Pancreas (tissue), 10 donors: Measurements from ENCODE around the gene WWOX. TPM values are rescaled to one million over a fixed set of nuclear protein-coding genes. Genes with fewer than 3 reads are reported as not detected.

Experiments used
- ATAC-seq, 4 donors: fragments of 200-7000 bp; cut with Tn5 transposase; one replicate each; pipeline versions ENCODE4 v1.8.0 to v1.9.1; 2020; ENCODE audit warnings: mild to moderate bottlenecking in 4 of 4, moderate library complexity in 4 of 4
- DNase-seq, 6 donors: peaks; one replicate each; pipeline ENCODE4 v3.0.0-alpha.2; 2020
- FAIRE-seq: peaks from 2 replicates; lab custom pipeline; 2012; peaks lifted over from hg19 to GRCh38; lab: Jason Lieb, UNC
- H3K27ac ChIP-seq, 4 donors: fragments of 200-600 bp; sonication (generic); 1 replicate in 3 of 4; 2 replicates in 1 of 4; pipeline versions ENCODE4 v1.5.0 to v1.8.0; 2020
- H3K27me3 ChIP-seq, 4 donors: fragments of 200-600 bp; one replicate each; pipeline ENCODE4 v1.8.0; 2021
- H3K36me3 ChIP-seq, 3 donors: fragments of 200-600 bp; sonication (generic) in 1 of 3; one replicate each; pipeline versions ENCODE4 v1.5.0 to v1.8.0; 2020 to 2021
- H3K4me1 ChIP-seq, 3 donors: fragments of 200-600 bp; one replicate each; pipeline ENCODE4 v1.8.0; 2021
- H3K4me3 ChIP-seq, 4 donors: fragments of 200-600 bp; sonication (generic) in 2 of 4; one replicate each; pipeline versions ENCODE4 v1.5.0 to v1.8.0; 2020 to 2021
- H3K9me3 ChIP-seq, 4 donors: fragments of 200-600 bp; one replicate each; pipeline ENCODE4 v1.8.0; 2021
- WGBS, 2 donors: extraction: QIAGEN DNeasy Blood & Tissue Kit; methylation state at CpG; one replicate each; pipeline ENCODE4 v1.1.7; 2013; 5-methylcytosine and 5-hydroxymethylcytosine counted together
- intact Hi-C, 3 donors: fragments of 100-400 bp; cut with DNase I; formaldehyde crosslinking; loops; one replicate each; pipeline versions ENCODE4 v1.11.1 to v1.14.2; 2022
- polyA plus RNA-seq, 2 donors: library from polyadenylated mRNA; stranded (reverse); fragments of 200-250 nt; gene quantifications; one replicate each; pipeline ENCODE4 v1.2.3, GENCODE V29; 2013
- total RNA-seq, 6 donors: library from RNA; stranded (reverse); fragmentation: NEBNext Ultra II Directional in 4 of 6; extraction: Animal tissue kit (Norgen Biotek cat#: 25700) in 4 of 6; gene quantifications; one replicate each; pipeline versions ENCODE4 v1.2.1 to v1.2.4, GENCODE V29; 2021 to 2023
- TF ChIP-seq, protein P1 (sequence below), 4 donors: fragments of 200-600 bp; sonication (generic) in 3 of 4; IDR thresholded peaks; one replicate each; pipeline versions ENCODE4 v1.5.0 to v1.8.0; 2021; ENCODE audit warnings: antibody characterized with exemption in 4 of 4
- donor health status: healthy with polysubstance abuse.
- donor health status: DM: no; HTN: no; CAD: no; lungs with moderate emphysema.
- donor health status: DM: no; HTN: no; CAD: no.
- donor health status: control.
- donor health status: control.
- donor health status: Bipolar disorder and iron deficiency.
- donor health status: DM: yes; HTN: yes; CAD: no.
- donor health status: DM: no; HTN: no; CAD: no.
- donor health status: DM: no; HTN: no; CAD: no.
- donor health status: DM: yes; HTN: yes; CAD: no.

WWOX gene
- total and polyA plus RNA-seq, 8 donors = 6.8 to 14.4 (median 10.8) TPM

GRCh38 chr16:78363843-78364555 is 264.5 kb downstream of the WWOX start:
- FAIRE-seq (no peak), DNase-seq (no peak), ATAC-seq (no peak)
- Histone ChIP-seq H3K27ac (no peak overlapping the region), H3K36me3 (no peaks in the 10 kb centered on the region), H3K9me3 (no peaks in the 10 kb centered on the region), H3K4me1 (no peaks in the 10 kb centered on the region), H3K27me3 (no peaks in the 10 kb centered on the region), H3K4me3 (no peak overlapping the region)
- 78 to 79% methylated on average over 12 of the region's 12 CpGs for WGBS, 2 donors
- intact Hi-C loops = loop anchor here in 1 of 3 donors (5.0 kb wide), 1 partner anchor 47 kb away; no protein-coding TSS in a partner anchor
- TF ChIP-seq, protein P1, sequence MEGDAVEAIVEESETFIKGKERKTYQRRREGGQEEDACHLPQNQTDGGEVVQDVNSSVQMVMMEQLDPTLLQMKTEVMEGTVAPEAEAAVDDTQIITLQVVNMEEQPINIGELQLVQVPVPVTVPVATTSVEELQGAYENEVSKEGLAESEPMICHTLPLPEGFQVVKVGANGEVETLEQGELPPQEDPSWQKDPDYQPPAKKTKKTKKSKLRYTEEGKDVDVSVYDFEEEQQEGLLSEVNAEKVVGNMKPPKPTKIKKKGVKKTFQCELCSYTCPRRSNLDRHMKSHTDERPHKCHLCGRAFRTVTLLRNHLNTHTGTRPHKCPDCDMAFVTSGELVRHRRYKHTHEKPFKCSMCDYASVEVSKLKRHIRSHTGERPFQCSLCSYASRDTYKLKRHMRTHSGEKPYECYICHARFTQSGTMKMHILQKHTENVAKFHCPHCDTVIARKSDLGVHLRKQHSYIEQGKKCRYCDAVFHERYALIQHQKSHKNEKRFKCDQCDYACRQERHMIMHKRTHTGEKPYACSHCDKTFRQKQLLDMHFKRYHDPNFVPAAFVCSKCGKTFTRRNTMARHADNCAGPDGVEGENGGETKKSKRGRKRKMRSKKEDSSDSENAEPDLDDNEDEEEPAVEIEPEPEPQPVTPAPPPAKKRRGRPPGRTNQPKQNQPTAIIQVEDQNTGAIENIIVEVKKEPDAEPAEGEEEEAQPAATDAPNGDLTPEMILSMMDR (IDR thresholded peaks at IDR 0.05) = no peak

DNA sequence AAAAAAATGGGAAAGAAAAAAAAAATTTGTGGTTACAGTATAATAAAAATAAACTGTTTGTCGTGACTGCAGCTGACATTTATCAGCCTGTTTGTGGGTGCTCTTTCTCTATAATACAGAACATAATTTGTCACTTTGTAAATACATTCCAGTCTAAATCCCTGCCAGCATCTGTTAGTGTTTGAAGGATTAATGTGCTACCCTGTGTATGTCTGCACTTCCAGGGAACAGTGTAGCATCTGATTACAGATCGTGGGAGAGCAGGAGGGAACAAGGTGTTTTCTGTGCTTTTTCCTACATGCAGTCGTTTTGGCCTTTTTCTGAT is 265.1 kb downstream of the WWOX start:
- Histone ChIP-seq H3K4me3 (no peak overlapping the region), H3K4me1 (no peaks in the 10 kb centered on the region), H3K27me3 (no peaks in the 10 kb centered on the region), H3K27ac (no peak overlapping the region), H3K9me3 (no peaks in the 10 kb centered on the region), H3K36me3 (no peaks in the 10 kb centered on the region)
- TF ChIP-seq, protein P1 (IDR thresholded peaks at IDR 0.05) = no peak
- DNase-seq = no peak
- intact Hi-C loops = loop anchor here in 1 of 3 donors (5.0 kb wide), 1 partner anchor 47 kb away; no protein-coding TSS in a partner anchor
- 23 to 48% methylated on average over 3 of the region's 3 CpGs for WGBS, 2 donors
- ATAC-seq = peak in 1 of 4 donors; percentile 60
- no peak for FAIRE-seq

- DNase-seq = no peak
- Histone ChIP-seq H3K27me3 (no peaks in the 10 kb centered on the region), H3K27ac (no peak overlapping the region), H3K4me3 (no peak overlapping the region), H3K9me3 (no peaks in the 10 kb centered on the region), H3K36me3 (no peaks in the 10 kb centered on the region), H3K4me1 (no peaks in the 10 kb centered on the region)
- TF ChIP-seq, protein P1 (IDR thresholded peaks at IDR 0.05) = no peak
- ATAC-seq = no peak
- FAIRE-seq = no peak
- intact Hi-C loops = no loop called here
- 74 to 77% methylated on average over 2 of the region's 2 CpGs for WGBS, 2 donors
Observed at GRCh38 chr16:78365366-78365765, 265.9 kb downstream of the WWOX start.

- DNase-seq (no peak), FAIRE-seq (no peak), ATAC-seq (no peak)
- TF ChIP-seq, protein P1 (IDR thresholded peaks at IDR 0.05) = no peak
- Histone ChIP-seq H3K4me1 (no peaks in the 10 kb centered on the region), H3K9me3 (no peaks in the 10 kb centered on the region), H3K4me3 (no peak overlapping the region), H3K27ac (no peak overlapping the region), H3K36me3 (no peaks in the 10 kb centered on the region), H3K27me3 (no peaks in the 10 kb centered on the region)
- WGBS, 2 donors = 89 to 92% methylated on average over 10 of the region's 10 CpGs
- intact Hi-C loops = no loop called here
Observed at GRCh38 chr16:78368121-78369102, 269.0 kb downstream of the WWOX start.
